OCI-M2 (cell line): ENCODE measurements around the gene PTPRF.

Source experiments
- DNase-seq: peaks from one replicate; lab custom pipeline; 2025; ENCODE audit not compliant: unreplicated experiment; lab: John Stamatoyannopoulos, UW

PTPRF gene

DNA sequence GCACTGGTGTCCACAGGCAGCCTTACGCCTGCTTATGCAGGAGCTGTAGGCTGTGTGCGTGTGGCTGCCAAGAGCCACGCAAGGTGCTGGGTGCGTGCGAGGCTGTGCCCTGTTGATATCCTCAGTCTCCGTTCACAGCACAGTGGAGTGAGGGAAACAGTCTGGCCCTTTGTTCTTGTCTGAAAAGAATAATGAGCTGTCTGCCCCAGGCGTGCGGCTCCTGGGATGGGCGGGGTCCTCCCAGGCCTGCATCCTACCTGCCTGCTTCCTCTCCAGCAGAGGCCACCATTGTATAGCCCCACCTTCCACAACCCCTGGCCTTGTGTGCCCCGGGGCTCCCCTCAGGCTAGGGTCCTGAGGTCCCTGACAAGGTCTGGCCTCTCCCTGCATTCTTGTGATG is 72.3 kb downstream of the PTPRF start:
- no peak for DNase-seq

DNA sequence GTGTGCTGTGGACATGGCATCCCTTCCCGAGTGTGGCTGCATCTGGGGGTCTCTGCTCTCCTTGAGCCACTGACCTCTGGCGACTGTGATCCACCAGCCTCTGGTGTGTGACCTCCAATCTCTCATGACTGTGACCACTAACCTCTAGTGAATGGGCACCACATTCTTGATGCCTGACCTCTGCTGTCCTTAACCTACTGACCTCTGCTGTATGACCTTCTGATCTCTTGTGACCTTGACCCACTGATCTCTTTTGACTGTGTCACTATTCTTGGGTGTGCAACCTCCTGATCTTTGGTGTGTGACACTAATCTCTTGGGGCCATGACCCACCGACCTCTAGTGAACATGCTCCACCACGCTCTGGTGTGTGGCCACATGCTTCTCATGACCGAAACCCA is 73.5 kb downstream of the PTPRF start:
- no peak for DNase-seq

DNA sequence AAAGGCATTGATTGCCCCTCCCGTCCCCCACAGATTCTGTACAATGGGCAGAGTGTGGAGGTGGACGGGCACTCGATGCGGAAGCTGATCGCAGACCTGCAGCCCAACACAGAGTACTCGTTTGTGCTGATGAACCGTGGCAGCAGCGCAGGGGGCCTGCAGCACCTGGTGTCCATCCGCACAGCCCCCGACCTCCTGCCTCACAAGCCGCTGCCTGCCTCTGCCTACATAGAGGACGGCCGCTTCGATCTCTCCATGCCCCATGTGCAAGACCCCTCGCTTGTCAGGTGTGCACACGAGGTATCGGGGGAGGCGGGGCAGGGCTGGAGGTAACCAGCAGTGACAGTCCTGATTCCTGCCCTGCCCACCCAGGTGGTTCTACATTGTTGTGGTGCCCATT is 74.5 kb downstream of the PTPRF start:
- DNase-seq: no peak

DNA sequence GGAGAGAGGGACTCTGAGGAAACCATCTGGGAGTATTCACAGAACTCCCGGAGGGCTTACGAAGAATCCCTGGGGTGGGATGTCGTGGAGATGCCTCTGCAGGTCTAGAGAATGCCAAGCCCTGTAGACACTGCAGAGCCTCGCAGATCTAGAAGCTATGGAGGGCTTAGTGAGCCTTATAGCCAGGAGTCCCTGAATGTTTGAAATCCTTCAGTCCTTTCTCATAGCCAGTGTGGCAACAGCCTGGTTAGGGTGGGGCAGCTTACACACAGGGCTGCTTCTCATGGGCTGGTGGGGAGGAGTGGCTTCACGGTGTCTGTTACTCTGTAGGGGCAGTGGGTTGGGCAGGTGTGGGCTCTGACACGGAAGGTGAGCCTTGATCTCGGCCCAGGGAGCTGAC is 75.1 kb downstream of the PTPRF start:
- DNase-seq: no peak

DNA sequence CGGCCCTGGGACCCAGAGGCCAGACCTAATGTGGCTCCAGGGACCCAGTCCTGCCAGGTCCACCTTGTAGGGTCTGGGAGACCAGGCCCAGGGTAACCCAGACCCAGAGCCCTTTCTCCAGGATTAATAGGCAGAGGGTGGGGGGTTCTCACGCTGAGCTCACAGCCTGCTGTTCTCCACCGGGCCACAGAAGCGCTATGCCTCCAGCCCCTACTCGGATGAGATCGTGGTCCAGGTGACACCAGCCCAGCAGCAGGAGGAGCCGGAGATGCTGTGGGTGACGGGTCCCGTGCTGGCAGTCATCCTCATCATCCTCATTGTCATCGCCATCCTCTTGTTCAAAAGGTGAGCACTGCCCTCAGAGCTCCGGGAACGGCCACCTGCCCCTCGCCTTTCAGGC is 75.9 kb downstream of the PTPRF start:
- no peak for DNase-seq

DNA sequence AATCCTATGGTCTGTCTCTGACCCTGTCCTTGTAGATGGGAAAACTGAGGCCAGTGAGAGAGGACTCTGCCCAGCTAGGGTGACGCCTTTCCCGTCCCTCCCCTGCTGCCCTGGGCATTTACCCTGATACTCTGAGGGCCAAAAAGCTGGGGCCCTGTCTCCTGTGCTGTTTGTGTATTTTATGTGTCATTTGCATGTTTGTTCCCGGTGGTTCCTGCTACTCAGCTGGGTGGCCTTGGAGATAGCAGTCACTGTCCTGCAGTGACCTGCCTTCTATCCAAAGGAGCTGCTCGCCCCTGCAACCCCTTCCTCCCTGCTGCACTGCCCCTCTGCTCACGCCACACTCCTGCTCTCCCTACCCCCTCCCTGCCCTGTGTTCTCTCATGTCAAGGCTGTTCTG is 78.1 kb downstream of the PTPRF start:
- no peak for DNase-seq

DNA sequence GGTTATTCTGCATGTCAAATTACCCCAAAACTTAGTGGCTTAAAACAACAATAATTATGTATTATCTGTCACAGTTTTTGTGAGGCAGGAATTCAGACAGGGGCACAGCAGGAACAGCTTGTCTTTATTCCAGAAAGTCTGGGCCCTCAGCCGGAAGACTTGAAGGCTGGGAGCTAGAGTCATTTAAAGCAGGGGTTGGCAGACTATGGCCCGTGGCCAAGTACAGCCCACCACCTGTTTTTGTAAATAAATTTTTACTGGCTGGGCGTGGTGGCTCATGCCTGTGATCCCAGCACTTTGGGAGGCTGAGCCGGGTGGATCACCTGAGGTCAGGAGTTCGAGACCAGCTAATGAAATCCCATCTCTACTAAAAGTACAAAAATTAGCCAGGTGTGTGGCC is 79.7 kb downstream of the PTPRF start:
- no peak for DNase-seq

DNA sequence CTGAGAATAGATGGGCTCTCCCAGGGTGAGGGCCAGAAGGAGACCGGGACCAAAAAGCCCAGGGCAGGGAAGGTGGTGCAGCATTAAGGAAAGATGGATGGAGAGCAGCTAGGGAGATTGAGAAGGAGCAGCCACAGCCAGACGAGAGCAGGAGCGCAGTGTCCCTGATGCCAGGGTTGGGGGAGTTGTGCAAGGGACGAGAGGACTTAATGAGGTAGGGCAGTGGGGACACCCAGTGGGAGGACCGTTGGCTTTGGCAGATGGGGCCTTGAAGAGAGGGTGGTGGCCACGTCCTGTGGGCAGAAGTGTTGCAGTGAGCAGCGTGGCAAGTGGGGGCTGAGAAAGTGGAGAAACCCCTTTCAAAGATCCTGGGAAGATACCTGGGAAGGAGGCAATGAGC is 81.3 kb downstream of the PTPRF start:
- no peak for DNase-seq

DNA sequence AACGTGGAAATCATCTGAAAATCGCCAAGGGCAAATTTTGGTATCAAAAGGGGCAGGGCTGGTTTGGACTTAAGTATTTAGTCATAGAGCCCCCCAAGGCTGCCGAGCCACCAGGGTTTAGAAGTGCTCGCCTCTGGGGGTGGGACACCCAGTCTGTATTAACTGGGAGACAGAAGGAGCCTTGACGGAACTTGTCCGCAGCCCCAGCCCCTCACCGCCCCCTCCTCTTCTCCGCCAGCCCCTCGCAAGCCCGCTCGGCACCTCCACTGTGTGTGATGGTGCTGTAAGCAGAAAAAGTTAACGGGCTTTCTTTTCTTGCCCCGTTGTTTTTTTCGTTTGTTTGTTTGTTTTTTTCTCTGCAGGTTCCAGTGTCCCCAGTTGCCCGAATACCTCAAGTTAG is 81.7 kb downstream of the PTPRF start:
- DNase-seq: no peak

DNA sequence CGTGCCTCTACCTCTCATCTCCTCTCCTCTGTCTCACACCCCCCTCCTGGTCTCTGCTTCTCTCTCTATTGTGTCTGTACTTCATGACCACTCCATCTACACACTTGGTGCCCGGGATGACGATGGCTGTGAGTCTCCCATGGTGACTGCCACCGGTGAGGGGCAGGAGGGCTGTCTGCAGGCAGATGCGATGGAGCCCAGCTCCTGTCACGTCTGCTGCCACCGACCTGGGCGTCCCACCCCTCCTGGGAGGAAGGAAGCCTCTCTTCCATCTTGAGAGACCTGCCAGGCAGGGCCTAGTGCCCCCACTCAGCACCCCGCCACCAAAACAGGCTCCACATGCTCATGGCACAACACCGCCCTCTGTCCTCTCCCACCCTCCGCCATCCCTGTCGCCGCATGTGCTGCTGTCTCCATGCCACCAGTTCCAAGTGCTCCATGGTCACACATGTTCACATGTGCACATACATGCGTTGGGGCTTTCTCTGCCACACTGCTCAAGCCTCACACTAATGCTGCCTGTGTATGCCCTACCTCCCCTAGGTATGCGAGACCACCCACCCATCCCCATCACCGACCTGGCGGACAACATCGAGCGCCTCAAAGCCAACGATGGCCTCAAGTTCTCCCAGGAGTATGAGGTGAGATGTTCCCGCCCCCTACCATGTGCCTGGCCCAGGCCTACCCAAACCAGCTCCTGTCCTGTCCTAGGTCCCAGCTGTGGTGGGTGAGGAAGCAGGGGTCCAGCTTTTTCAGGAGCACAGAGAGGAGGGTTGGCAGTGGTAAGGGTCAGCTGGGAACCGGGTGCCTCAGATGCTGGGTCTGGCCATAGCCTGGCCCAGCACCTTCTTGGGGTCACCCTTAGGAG is 82.6 kb downstream of the PTPRF start:
- DNase-seq: no peak

DNA sequence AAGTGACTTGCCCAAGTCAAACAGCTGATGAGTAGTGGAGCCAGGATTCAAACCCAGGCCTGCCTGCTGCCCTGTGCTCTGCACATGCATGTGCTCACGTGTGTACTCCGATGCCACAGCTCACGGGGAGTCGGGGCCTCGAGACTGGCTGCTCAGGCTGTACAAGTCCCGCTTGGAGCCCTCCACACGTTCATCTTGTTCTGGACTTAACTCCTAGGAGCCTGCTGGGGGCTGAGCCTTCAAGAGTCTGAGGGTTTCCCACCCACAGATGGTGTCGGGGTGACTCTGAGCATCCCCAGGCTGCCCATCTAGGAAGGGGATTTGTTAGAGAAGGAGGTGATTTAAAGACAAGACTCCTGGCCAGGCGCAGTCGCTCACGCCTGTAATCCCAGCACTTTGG is 83.5 kb downstream of the PTPRF start:
- DNase-seq: no peak

DNA sequence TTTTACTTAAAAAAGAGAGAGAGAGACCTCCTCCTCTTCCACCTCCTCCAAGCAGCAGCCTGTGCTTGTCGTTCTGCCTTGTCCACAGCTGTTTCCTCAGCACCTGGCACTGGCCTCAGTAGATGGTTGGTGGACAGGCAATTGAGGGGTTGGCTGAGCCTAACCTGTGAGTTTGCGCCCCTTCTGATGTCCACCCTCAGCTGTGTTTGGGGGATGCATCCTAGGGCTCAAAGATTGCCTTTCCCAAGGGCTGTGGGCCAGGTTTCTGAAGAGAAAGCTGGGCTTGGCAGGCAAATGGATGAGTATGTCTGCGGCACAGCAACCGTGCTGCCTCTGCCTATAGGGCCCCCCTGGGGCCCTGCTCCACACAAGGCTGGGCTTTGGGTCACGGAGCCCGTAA is 84.2 kb downstream of the PTPRF start:
- DNase-seq: no peak

DNA sequence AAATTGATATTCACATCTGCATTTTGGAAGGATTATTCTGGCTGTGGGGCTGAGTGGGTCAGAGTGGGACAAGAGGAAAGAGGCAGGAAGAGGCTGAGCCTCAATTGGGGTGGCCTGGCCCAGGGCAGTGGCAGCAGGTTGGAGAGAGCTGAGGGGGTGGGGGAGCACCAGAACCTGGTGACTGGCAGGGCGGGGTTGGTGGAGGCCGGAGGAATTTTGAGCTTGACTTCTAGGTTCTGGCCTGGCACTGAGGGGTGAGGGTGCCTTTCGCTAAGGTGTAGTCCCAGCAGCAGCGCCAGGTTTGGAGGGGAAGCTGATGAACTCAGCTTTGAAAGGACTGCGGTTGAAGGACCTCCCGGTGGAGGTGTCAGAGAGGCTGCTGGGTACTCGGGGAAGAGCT is 85.7 kb downstream of the PTPRF start:
- DNase-seq: no peak

DNA sequence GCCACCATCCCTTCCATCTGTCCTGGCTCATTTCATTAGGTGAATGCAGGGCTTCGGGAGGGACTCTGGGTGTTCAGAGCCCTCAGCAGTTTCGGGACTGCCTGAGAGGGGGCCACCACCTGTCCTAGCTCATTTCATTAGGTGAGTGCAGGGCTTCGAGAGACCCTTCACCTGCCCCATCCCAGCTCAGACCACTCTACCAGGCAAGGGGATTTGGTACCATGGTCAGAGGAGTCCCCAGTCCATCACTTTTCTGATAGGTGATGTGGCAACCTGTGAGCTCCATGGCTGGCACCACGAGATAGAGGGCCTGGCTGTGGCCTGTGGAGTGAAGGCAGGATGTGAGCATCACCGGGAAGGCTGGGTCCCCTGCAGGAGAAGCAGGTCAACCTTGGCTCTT is 86.3 kb downstream of the PTPRF start:
- DNase-seq: no peak

DNA sequence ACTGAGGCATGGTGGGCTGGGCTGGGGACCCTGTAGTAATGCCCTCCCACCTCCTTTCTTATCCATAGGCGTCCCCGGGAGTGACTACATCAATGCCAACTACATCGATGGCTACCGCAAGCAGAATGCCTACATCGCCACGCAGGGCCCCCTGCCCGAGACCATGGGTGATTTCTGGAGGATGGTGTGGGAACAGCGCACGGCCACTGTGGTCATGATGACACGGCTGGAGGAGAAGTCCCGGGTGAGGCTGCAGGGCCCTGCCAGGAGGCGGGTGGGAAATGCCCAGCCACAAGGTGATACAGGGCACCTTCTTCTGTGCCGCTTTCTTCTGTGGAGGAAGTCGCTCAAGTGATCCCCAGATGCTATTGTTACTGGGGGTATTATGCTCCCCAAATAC is 87.0 kb downstream of the PTPRF start:
- DNase-seq: no peak

DNA sequence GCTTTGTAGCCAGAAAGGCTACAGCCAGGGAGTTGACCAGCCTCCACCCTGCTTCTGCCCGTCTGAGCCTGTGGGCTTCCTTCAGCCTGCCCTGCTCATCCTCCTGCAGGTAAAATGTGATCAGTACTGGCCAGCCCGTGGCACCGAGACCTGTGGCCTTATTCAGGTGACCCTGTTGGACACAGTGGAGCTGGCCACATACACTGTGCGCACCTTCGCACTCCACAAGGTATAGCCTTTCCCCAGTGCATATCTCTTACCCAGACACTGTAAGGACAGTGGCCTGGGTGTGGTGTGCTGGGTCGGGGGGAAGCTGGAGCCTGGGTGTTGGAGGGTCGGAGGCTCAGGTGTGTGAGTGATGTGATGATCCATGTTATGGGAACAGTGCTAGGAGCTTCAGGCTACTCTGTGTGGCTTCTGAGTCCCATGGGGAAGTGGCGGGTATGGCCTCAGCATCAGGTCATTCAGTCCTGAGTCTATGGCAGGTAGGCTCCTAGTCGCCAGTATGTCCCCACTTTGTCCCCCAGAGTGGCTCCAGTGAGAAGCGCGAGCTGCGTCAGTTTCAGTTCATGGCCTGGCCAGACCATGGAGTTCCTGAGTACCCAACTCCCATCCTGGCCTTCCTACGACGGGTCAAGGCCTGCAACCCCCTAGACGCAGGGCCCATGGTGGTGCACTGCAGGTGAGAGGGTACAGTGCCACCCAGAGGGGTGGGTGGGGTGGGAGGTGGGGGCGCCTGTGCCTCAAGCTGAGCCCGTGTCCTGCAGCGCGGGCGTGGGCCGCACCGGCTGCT is 88.0 kb downstream of the PTPRF start:
- DNase-seq: no peak

DNA sequence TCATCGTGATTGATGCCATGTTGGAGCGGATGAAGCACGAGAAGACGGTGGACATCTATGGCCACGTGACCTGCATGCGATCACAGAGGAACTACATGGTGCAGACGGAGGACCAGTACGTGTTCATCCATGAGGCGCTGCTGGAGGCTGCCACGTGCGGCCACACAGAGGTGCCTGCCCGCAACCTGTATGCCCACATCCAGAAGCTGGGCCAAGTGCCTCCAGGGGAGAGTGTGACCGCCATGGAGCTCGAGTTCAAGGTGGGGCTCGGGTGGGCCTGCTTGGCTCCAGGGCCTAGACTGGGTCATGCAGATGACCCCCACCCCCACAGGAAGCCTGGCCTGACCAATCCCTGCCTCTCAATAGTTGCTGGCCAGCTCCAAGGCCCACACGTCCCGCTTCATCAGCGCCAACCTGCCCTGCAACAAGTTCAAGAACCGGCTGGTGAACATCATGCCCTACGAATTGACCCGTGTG is 88.7 kb downstream of the PTPRF start:
- DNase-seq: no peak

DNA sequence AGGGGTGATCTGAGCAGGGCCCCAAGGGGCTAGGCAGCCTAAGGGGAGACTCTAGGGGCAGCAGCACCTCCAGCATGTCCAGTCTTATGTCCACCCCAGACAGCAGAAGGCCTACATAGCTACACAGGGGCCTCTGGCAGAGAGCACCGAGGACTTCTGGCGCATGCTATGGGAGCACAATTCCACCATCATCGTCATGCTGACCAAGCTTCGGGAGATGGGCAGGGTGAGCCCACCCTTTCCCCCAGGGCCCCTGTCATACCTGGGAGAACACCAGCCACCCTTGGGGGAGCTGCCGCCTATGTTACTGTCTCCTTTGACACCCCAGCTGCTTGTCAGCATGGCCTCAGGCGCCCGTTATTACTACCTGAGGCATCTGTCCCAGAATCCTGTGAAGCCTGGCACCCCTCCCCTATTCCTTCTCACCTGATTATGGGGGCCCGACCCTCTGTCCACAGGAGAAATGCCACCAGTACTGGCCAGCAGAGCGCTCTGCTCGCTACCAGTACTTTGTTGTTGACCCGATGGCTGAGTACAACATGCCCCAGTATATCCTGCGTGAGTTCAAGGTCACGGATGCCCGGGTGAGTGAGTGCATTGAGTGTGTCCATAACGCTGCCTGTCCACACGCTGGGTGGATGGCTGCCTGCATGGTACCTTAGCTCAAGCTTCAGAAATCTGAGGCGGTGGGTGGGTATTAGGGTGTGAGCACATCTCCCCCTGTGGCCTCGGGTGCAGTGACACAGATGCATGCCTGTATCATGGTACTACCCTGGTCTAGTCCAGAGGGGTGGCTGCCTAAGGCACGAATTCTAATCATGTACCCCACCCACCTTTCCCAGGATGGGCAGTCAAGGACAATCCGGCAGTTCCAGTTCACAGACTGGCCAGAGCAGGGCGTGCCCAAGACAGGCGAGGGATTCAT is 89.6 kb downstream of the PTPRF start:
- no peak for DNase-seq

DNA sequence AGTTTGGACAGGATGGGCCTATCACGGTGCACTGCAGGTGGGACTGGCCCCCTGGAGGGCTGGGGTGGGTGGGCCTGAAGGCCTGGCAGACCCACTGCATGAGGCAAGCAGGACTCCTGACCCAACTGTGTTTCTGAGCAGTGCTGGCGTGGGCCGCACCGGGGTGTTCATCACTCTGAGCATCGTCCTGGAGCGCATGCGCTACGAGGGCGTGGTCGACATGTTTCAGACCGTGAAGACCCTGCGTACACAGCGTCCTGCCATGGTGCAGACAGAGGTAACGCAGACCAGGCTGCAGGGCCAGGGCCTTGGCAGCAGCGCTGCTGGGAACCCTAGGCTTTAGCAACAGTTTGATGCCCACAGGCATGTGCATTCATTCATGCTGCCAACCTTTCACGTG is 90.3 kb downstream of the PTPRF start:
- DNase-seq: no peak

DNA sequence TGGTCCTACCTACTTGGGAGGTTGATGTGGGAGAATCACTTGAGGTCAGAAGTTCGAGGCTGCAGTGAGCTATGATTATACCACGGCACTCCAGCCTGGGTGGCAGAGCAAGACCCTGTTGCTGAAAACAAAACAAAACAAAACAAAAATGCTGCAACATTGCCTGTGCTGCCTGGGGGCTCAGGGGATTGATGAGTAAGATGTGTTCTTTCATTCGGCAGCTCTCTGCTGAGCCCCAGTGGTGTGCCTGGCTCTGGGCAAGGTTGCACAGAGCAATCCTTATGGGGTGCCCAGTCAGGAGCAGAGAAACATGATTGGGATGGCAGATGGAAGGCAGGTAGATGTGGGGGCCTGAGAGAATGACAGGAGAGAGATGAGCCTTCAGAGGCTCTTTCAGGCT is 90.7 kb downstream of the PTPRF start:
- DNase-seq: no peak

DNA sequence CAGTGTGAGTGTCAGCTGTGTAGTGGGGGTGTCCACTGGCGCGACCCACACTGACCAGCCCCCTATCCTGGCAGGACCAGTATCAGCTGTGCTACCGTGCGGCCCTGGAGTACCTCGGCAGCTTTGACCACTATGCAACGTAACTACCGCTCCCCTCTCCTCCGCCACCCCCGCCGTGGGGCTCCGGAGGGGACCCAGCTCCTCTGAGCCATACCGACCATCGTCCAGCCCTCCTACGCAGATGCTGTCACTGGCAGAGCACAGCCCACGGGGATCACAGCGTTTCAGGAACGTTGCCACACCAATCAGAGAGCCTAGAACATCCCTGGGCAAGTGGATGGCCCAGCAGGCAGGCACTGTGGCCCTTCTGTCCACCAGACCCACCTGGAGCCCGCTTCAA is 91.2 kb downstream of the PTPRF start:
- DNase-seq: no peak
